Ishikawa (cell line): ENCODE data around the gene WDR48.

Experiments used
- CEBPB ChIP-seq: IDR thresholded peaks from 2 replicates; pipeline ENCODE4 v1.6.1; 2012
- CREB1 ChIP-seq: IDR thresholded peaks from 2 replicates; pipeline ENCODE4 v1.6.1; 2012; ENCODE audit warnings: low read depth
- EGR1 ChIP-seq: IDR thresholded peaks from 2 replicates; pipeline ENCODE4 v1.6.1; 2012
- EP300 ChIP-seq: IDR thresholded peaks from 2 replicates; pipeline ENCODE4 v1.6.1; 2012; ENCODE audit warnings: borderline replicate concordance
- FOXM1 ChIP-seq: IDR thresholded peaks from 2 replicates; pipeline ENCODE4 v1.6.1; 2012; ENCODE audit warnings: low read depth, borderline replicate concordance
- MAX ChIP-seq: IDR thresholded peaks from 2 replicates; pipeline ENCODE4 v1.6.1; 2012
- NFIC ChIP-seq: IDR thresholded peaks from 2 replicates; pipeline ENCODE4 v1.6.1; 2012
- RAD21 ChIP-seq: IDR thresholded peaks from 2 replicates; pipeline ENCODE4 v1.6.1; 2012; ENCODE audit warnings: low read depth
- REST ChIP-seq: IDR thresholded peaks from 2 replicates; pipeline ENCODE4 v1.6.1; 2012; ENCODE audit warnings: low read depth, mild to moderate bottlenecking
- TAF1 ChIP-seq: IDR thresholded peaks from 2 replicates; pipeline ENCODE4 v1.6.1; 2012; ENCODE audit warnings: low read depth, mild to moderate bottlenecking
- TCF12 ChIP-seq: IDR thresholded peaks from 2 replicates; pipeline ENCODE4 v1.6.1; 2012; ENCODE audit warnings: low read depth
- TEAD4 ChIP-seq: IDR thresholded peaks from 2 replicates; pipeline ENCODE4 v1.6.1; 2012
- USF1 ChIP-seq: IDR thresholded peaks from 2 replicates; pipeline ENCODE4 v1.6.1; 2012
- YY1 ChIP-seq: IDR thresholded peaks from 2 replicates; pipeline ENCODE4 v1.6.1; 2012; ENCODE audit warnings: low read depth
- ZBTB7A ChIP-seq: IDR thresholded peaks from 2 replicates; pipeline ENCODE4 v1.6.1; 2012; ENCODE audit warnings: low read depth

Gene WDR48

DNA sequence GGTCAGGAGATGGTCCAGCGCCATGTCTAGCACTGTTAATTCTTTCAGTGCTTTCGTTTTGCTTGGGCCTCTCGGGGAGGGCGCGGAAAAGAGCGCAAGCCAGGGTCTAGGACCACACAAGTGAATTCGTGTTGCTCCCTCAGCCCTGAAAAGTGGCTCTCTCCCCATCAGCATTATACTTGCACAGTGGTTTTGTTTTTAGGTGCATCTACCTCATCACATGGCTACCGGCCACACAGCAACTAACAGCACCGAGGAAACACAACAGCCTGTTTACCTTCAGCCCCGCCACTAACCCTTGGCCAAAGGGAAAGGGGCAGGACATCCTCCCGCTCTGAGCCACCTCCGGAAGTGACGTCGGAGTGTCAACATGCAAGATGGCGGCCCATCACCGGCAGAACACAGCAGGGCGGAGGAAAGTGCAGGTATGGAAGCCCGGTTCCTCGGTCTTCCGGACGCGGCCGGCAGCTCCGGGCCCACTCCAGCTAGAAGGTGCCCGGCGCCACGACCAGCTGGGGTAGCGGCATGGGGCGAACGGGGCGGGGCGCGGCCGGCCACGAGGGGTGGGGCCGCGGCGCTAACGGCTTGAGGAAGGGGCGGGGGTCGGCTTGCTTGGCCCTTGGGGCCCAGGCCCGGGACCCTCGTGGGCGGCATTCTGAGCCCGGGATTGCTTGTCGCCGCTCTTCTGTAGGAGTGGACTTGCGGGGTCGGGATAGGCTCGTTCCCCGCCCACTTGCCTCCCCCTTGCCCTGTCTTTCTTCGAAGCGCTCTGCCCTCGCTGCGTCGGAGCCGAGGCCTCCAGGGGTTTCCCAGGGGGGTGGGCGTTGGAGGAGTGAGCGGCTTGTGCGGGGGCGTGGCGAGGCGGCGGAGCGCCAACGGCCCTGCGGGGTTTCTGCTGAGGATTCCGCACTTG lies at the start of gene WDR48, which contains the start of gene SCN11A:
WDR48 (plus strand) TSS at position 368 of the 913 bp plus-strand sequence; CDS start at position 378, 10 bp downstream.
SCN11A (minus strand) TSS at position 296 of the 913 bp plus-strand sequence. CDS start 101,582 bp downstream, outside the sequence.
- peak; percentile 98 for TF ChIP-seq YY1
- TF ChIP-seq NFIC, result no peak
- TF ChIP-seq EGR1, result peak; percentile 27; the same call in 1 of the 2 replicates
- TF ChIP-seq USF1, result no peak
- no peak for TF ChIP-seq RAD21
- peak; percentile 89; the same call in 1 of the 2 replicates for TF ChIP-seq ZBTB7A
- no peak for TF ChIP-seq EP300
- no peak for TF ChIP-seq TEAD4
- TF ChIP-seq TAF1, result peak; percentile 89
- TF ChIP-seq TCF12, result no peak
- no peak for TF ChIP-seq FOXM1
- no peak for TF ChIP-seq CEBPB
- TF ChIP-seq CREB1, result peak; percentile 86
- no peak for TF ChIP-seq REST
- peak; percentile 56 for TF ChIP-seq MAX

GRCh38 chr3:39005295-39005694 lies 46.5 kb upstream of the WDR48 start:
- TF ChIP-seq TAF1, result no peak
- no peak for TF ChIP-seq NFIC
- no peak for TF ChIP-seq TCF12
- TF ChIP-seq CREB1, result no peak
- no peak for TF ChIP-seq FOXM1
- TF ChIP-seq MAX, result no peak
- no peak for TF ChIP-seq EP300
- no peak for TF ChIP-seq REST
- no peak for TF ChIP-seq YY1
- TF ChIP-seq CEBPB, result no peak
- TF ChIP-seq EGR1, result no peak

DNA sequence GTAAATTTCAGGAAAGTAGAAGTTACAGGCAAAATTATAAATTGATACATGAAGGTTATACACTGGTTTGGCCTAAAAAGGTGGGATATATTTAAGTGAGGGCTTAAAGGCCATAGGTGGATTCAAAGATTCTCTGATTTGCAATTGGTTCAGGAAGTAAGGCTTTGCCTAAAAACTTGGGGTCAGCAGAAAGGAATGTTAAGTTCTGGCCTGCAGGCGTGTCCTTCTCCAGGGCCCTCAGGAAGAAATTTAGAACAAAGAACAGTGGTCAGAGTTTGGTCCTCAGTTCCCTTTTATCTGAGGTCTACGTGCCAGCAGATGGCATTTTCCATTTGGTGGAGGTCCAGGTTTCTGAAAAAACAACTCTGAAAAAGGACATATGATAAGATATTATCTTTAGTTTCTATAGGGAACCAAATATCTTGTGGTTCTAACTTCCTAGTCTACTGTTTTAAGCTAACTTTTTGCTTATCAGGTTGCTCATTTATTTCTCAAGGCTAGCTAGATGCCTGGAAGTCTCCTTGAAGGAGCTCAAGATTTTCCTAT lies 40.6 kb upstream of the WDR48 start:
- TF ChIP-seq YY1, result no peak
- TF ChIP-seq MAX, result no peak
- no peak for TF ChIP-seq CREB1
- no peak for TF ChIP-seq TCF12
- TF ChIP-seq TAF1, result no peak
- TF ChIP-seq RAD21, result no peak
- no peak for TF ChIP-seq USF1
- no peak for TF ChIP-seq REST
- no peak for TF ChIP-seq ZBTB7A
- no peak for TF ChIP-seq NFIC
- TF ChIP-seq FOXM1, result no peak
- no peak for TF ChIP-seq EP300
- no peak for TF ChIP-seq EGR1
- no peak for TF ChIP-seq CEBPB
